ENCODE data around the gene NECAB2.

NECAB2 gene

GRCh38 chr16:83967838-83968305 is at the start of gene NECAB2:
TSS of gene NECAB2 (plus strand) at chr16:83968244. CDS start at chr16:83968649, 405 bp downstream.
- Histone ChIP-seq H3K9ac (ENCODE audit: low read depth, low read length) (no peak within 1 kb of the TSS), H3K36me3 (ENCODE audit: control insufficient read depth, insufficient read depth, low read length) (no peaks in the 10 kb centered on the region), H3K4me3 (ENCODE audit: low read depth, low read length) (peak within 1 kb of the TSS; percentile 61), H3K4me1 (ENCODE audit: control insufficient read depth, insufficient read depth, low read length) (no peaks in the 10 kb centered on the region), H3K27me3 (ENCODE audit: control insufficient read depth, insufficient read depth, low read length) (peaks cover 5% of the 10 kb centered on the region), H3K9me3 (ENCODE audit: control insufficient read depth, insufficient read depth, low read length) (no peaks in the 10 kb centered on the region)

GRCh38 chr16:83920894-83921491 is 47.1 kb upstream of the NECAB2 start:
- no peaks in the 10 kb centered on the region for H3K27me3 ChIP-seq (ENCODE audit: control insufficient read depth, insufficient read depth, low read length)
- H3K9ac ChIP-seq (ENCODE audit: low read depth, low read length), result no peak overlapping the region

GRCh38 chr16:83923581-83924365 is 44.3 kb upstream of the NECAB2 start:
- no peak overlapping the region for H3K4me3 ChIP-seq (ENCODE audit: low read depth, low read length)
- peaks cover 6% of the 10 kb centered on the region for H3K4me1 ChIP-seq (ENCODE audit: control insufficient read depth, insufficient read depth, low read length)
- peaks cover 11% of the 10 kb centered on the region for H3K36me3 ChIP-seq (ENCODE audit: control insufficient read depth, insufficient read depth, low read length)
- no peaks in the 10 kb centered on the region for H3K9me3 ChIP-seq (ENCODE audit: control insufficient read depth, insufficient read depth, low read length)
- H3K27me3 ChIP-seq (ENCODE audit: control insufficient read depth, insufficient read depth, low read length), result no peaks in the 10 kb centered on the region
- H3K9ac ChIP-seq (ENCODE audit: low read depth, low read length), result no peak overlapping the region

More at GRCh38 chr16:83920894-83921491, 47.1 kb upstream of the NECAB2 start:
- Histone ChIP-seq H3K36me3 (ENCODE audit: control insufficient read depth, insufficient read depth, low read length) (peaks cover 20% of the 10 kb centered on the region), H3K4me1 (ENCODE audit: control insufficient read depth, insufficient read depth, low read length) (no peaks in the 10 kb centered on the region), H3K4me3 (ENCODE audit: low read depth, low read length) (no peak overlapping the region), H3K9me3 (ENCODE audit: control insufficient read depth, insufficient read depth, low read length) (no peaks in the 10 kb centered on the region)

DNA sequence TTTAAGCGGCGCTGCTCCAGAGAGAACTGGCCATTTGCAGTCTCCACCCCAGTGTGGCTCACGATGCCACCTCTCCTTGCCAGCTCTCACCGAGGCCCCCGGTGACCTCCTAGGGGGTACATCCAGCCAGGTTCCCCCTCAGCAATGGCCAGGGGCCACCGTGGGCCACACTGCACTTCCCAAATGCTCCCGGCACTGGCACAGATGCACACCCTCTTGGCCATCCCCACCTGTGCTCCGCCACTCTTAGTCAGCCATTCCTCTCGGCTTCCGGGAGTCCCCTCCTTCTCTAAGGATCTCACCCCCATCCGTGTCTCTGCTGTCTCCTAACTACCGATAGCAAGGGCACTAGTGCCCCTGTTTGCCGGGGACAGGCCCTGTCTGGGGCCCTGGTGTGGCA is 43.4 kb upstream of the NECAB2 start:
- Histone ChIP-seq H3K9me3 (ENCODE audit: control insufficient read depth, insufficient read depth, low read length) (no peaks in the 10 kb centered on the region), H3K4me1 (ENCODE audit: control insufficient read depth, insufficient read depth, low read length) (peaks cover 6% of the 10 kb centered on the region), H3K4me3 (ENCODE audit: low read depth, low read length) (no peak overlapping the region), H3K27me3 (ENCODE audit: control insufficient read depth, insufficient read depth, low read length) (no peaks in the 10 kb centered on the region), H3K36me3 (ENCODE audit: control insufficient read depth, insufficient read depth, low read length) (peaks cover 2% of the 10 kb centered on the region), H3K9ac (ENCODE audit: low read depth, low read length) (no peak overlapping the region)

DNA sequence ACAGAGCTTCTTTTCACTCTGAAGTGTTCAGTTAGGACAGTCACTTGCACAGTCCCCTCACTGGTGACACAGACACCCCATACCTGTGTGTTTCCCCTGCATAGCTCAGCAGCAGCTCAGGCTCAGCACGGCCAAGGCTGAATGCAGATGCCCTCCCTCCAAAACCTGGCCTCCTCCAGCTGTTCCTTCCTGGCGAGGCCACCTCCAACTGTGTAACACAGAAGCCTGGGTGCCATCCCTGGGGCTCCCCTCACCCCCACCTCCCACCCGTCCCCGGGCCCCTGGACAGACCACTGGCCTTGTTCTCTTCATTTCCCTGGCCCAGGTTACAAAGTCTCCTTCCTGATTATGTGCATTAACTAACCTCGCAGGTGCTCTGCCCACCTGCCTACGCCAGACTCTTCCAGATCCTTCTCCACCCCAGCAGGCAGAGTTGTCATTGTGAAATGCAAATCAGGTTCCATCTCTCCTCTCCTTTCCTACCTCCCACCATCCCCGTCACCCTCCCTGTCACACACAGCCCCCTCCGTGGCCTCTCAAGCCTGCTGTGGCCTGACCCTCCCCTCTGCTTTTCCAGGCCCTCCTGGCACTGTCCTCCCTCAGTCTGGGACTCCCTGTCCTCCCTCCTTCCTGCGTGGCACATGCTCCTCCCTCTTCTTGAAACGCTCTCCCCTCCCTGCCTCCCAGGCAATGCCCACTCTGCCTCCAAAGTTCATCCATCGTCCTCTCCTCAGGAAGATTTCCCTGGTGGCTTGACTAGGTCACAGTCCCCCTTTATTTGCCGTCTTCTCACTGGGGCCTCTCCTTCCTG is 42.7 kb upstream of the NECAB2 start:
- H3K36me3 ChIP-seq (ENCODE audit: control insufficient read depth, insufficient read depth, low read length), result no peaks in the 10 kb centered on the region
- no peaks in the 10 kb centered on the region for H3K27me3 ChIP-seq (ENCODE audit: control insufficient read depth, insufficient read depth, low read length)
- peaks cover 6% of the 10 kb centered on the region for H3K4me1 ChIP-seq (ENCODE audit: control insufficient read depth, insufficient read depth, low read length)
- no peak overlapping the region for H3K9ac ChIP-seq (ENCODE audit: low read depth, low read length)
- H3K4me3 ChIP-seq (ENCODE audit: low read depth, low read length), result no peak overlapping the region
- H3K9me3 ChIP-seq (ENCODE audit: control insufficient read depth, insufficient read depth, low read length), result no peaks in the 10 kb centered on the region

- Histone ChIP-seq H3K9me3 (ENCODE audit: control insufficient read depth, insufficient read depth, low read length) (no peaks in the 10 kb centered on the region), H3K9ac (ENCODE audit: low read depth, low read length) (no peak overlapping the region), H3K4me1 (ENCODE audit: control insufficient read depth, insufficient read depth, low read length) (peaks cover 6% of the 10 kb centered on the region), H3K27me3 (ENCODE audit: control insufficient read depth, insufficient read depth, low read length) (no peaks in the 10 kb centered on the region), H3K4me3 (ENCODE audit: low read depth, low read length) (no peak overlapping the region), H3K36me3 (ENCODE audit: control insufficient read depth, insufficient read depth, low read length) (no peaks in the 10 kb centered on the region)
Observed at GRCh38 chr16:83925957-83926725, 41.9 kb upstream of the NECAB2 start.

- peak overlapping the region; percentile 47 for H3K9ac ChIP-seq (ENCODE audit: low read depth, low read length)
- H3K4me1 ChIP-seq (ENCODE audit: control insufficient read depth, insufficient read depth, low read length), result peaks cover 6% of the 10 kb centered on the region
- H3K4me3 ChIP-seq (ENCODE audit: low read depth, low read length), result peak overlapping the region; percentile 43
- no peaks in the 10 kb centered on the region for H3K27me3 ChIP-seq (ENCODE audit: control insufficient read depth, insufficient read depth, low read length)
- H3K36me3 ChIP-seq (ENCODE audit: control insufficient read depth, insufficient read depth, low read length), result no peaks in the 10 kb centered on the region
- no peaks in the 10 kb centered on the region for H3K9me3 ChIP-seq (ENCODE audit: control insufficient read depth, insufficient read depth, low read length)
Observed at GRCh38 chr16:83926726-83927397, 41.2 kb upstream of the NECAB2 start.

- Histone ChIP-seq H3K36me3 (ENCODE audit: control insufficient read depth, insufficient read depth, low read length) (no peaks in the 10 kb centered on the region), H3K4me1 (ENCODE audit: control insufficient read depth, insufficient read depth, low read length) (peaks cover 6% of the 10 kb centered on the region), H3K27me3 (ENCODE audit: control insufficient read depth, insufficient read depth, low read length) (no peaks in the 10 kb centered on the region), H3K4me3 (ENCODE audit: low read depth, low read length) (no peak overlapping the region), H3K9me3 (ENCODE audit: control insufficient read depth, insufficient read depth, low read length) (no peaks in the 10 kb centered on the region), H3K9ac (ENCODE audit: low read depth, low read length) (no peak overlapping the region)
Observed at GRCh38 chr16:83928341-83929055, 39.5 kb upstream of the NECAB2 start.

- H3K27me3 ChIP-seq (ENCODE audit: control insufficient read depth, insufficient read depth, low read length), result no peaks in the 10 kb centered on the region
- H3K36me3 ChIP-seq (ENCODE audit: control insufficient read depth, insufficient read depth, low read length), result no peaks in the 10 kb centered on the region
- peaks cover 6% of the 10 kb centered on the region for H3K4me1 ChIP-seq (ENCODE audit: control insufficient read depth, insufficient read depth, low read length)
- no peaks in the 10 kb centered on the region for H3K9me3 ChIP-seq (ENCODE audit: control insufficient read depth, insufficient read depth, low read length)
- no peak overlapping the region for H3K9ac ChIP-seq (ENCODE audit: low read depth, low read length)
- H3K4me3 ChIP-seq (ENCODE audit: low read depth, low read length), result no peak overlapping the region
Observed at GRCh38 chr16:83929811-83930555, 38.1 kb upstream of the NECAB2 start.
